Neural crest cell (in vitro differentiated cells): Measurements from ENCODE around the gene CCDC175. TPM values are rescaled to one million over a fixed set of nuclear protein-coding genes. Genes with fewer than 3 reads are reported as not detected.
A peak's percentile ranks its signal among the peaks of the same experiment; 100 is the strongest.

Source experiments
- DNase-seq: peaks from one replicate; pipeline ENCODE4 v3.0.0; 2021; ENCODE audit warnings: low read depth, mixed read lengths, low spot score
- H3K27ac Mint-ChIP-seq: one replicate; pipeline ENCODE4 v1.8.0; 2021; ENCODE audit warnings: mild to moderate bottlenecking, mixed read lengths; ENCODE audit not compliant: unreplicated experiment
- H3K27me3 Mint-ChIP-seq: 2 replicates; pipeline ENCODE4 v1.8.0; 2021; ENCODE audit warnings: low read depth, mild to moderate bottlenecking, mixed read lengths
- H3K36me3 Mint-ChIP-seq: 2 replicates; pipeline ENCODE4 v1.8.0; 2021; ENCODE audit warnings: low read depth, mild to moderate bottlenecking, mixed read lengths
- H3K4me1 Mint-ChIP-seq: 2 replicates; pipeline ENCODE4 v1.8.0; 2021; ENCODE audit warnings: mixed read lengths
- H3K4me3 Mint-ChIP-seq: one replicate; pipeline ENCODE4 v1.8.0; 2021; ENCODE audit warnings: mild to moderate bottlenecking, mixed read lengths
- H3K9me3 Mint-ChIP-seq: 2 replicates; pipeline ENCODE4 v1.8.0; 2021; ENCODE audit warnings: mixed read lengths
- total RNA-seq: library from RNA; stranded (reverse); gene quantifications from 2 replicates; pipeline ENCODE4 v1.2.1, GENCODE V29; 2021
- TF ChIP-seq, protein P1 (sequence below): fragments of 200-600 bp; sonication (generic); conservative IDR thresholded peaks from 2 replicates; pipeline ENCODE4 v1.5.0; 2021; ENCODE audit warnings: antibody characterized with exemption, mild to moderate bottlenecking

The CCDC175 gene
- total RNA-seq, 1 donor from 2014 or later: 0.19 TPM

DNA sequence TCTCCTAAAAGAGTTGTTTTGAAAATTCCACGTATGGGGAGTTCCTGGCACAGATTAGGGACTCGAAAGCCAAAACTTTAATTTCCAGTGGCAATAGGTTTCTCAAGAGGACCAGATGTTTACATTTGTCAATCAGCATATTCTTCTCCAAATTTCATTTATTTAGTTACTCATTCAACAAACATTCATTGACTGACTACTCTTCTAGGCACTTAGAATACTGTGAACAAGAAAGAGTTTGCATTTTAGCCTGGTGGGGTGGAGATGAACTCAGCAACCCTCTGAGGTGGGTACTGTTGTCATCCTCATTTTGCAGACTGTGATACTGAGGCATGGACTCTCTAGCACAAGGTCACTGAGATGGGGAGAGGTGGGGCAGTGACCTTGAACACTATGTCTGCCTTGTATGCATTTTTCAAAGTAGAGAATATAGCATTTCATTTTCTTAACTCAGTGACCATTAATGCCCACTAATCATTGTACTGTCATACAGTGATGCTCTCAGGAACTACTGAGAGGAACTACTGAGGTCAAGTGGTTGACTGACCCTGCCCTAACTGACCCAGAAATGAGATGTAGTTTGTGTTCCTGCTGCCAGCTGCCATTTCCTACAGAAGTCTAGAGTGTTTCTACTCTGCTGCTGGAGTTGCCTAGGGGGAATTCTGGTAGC lies 94.6 kb downstream of the CCDC175 start:
- Mint-ChIP-seq H3K27me3 (no peaks in the 10 kb centered on the region), H3K4me1 (peaks cover 44% of the 10 kb centered on the region), H3K27ac (no peak overlapping the region), H3K9me3 (no peaks in the 10 kb centered on the region), H3K4me3 (peak overlapping the region; percentile 98), H3K36me3 (no peaks in the 10 kb centered on the region)
- TF ChIP-seq, protein P1, sequence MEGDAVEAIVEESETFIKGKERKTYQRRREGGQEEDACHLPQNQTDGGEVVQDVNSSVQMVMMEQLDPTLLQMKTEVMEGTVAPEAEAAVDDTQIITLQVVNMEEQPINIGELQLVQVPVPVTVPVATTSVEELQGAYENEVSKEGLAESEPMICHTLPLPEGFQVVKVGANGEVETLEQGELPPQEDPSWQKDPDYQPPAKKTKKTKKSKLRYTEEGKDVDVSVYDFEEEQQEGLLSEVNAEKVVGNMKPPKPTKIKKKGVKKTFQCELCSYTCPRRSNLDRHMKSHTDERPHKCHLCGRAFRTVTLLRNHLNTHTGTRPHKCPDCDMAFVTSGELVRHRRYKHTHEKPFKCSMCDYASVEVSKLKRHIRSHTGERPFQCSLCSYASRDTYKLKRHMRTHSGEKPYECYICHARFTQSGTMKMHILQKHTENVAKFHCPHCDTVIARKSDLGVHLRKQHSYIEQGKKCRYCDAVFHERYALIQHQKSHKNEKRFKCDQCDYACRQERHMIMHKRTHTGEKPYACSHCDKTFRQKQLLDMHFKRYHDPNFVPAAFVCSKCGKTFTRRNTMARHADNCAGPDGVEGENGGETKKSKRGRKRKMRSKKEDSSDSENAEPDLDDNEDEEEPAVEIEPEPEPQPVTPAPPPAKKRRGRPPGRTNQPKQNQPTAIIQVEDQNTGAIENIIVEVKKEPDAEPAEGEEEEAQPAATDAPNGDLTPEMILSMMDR: no peak
- no peak for DNase-seq

DNA sequence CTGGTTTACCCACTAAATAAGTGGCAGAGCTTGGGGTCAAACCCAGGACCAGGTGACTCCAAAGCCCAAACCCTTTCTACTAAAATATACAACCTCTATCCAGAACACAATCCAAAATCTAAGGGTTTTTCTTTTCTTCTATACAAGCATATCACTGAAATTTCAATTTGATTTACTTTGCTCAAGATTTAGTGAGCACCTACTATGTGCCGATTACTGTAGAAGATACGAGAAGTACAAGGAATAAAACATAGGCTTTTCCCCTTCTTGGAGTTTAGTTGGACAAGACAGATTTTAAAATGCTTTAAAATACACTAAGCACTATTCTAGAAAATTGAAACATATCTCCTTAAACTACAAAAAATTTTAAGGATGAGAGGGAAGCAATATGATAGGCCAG lies 95.2 kb downstream of the CCDC175 start:
- no peaks in the 10 kb centered on the region for H3K9me3 Mint-ChIP-seq
- H3K4me3 Mint-ChIP-seq: peak overlapping the region; percentile 98
- TF ChIP-seq, protein P1: no peak
- H3K27me3 Mint-ChIP-seq: no peaks in the 10 kb centered on the region
- peaks cover 42% of the 10 kb centered on the region for H3K4me1 Mint-ChIP-seq
- H3K27ac Mint-ChIP-seq: no peak overlapping the region
- no peaks in the 10 kb centered on the region for H3K36me3 Mint-ChIP-seq
- DNase-seq: no peak

DNA sequence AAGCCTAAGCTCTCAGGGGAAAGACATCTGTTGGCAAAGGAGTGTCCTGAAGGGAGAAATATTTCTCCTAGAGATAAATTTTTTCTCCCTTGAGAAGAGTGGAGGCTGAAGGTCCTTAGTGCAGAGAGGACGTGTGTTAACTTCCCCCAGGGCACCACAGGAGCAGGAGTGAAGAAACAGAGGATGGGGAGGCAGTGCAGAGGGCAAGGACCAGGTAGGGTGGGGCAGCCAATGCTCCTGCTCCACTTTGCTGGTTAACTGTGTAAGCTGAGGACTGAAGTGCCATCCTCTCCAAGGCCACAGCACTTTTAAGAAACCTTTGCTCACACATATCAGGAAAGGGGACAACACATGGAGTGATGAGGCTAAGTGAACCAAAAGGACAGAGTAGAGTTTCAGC lies 96.4 kb downstream of the CCDC175 start:
- peak overlapping the region; percentile 60 for H3K27ac Mint-ChIP-seq
- H3K27me3 Mint-ChIP-seq: no peaks in the 10 kb centered on the region
- no peaks in the 10 kb centered on the region for H3K9me3 Mint-ChIP-seq
- H3K4me1 Mint-ChIP-seq: peaks cover 33% of the 10 kb centered on the region
- no peak for DNase-seq
- TF ChIP-seq, protein P1: no peak
- H3K36me3 Mint-ChIP-seq: no peaks in the 10 kb centered on the region
- H3K4me3 Mint-ChIP-seq: peak overlapping the region; percentile 32

DNA sequence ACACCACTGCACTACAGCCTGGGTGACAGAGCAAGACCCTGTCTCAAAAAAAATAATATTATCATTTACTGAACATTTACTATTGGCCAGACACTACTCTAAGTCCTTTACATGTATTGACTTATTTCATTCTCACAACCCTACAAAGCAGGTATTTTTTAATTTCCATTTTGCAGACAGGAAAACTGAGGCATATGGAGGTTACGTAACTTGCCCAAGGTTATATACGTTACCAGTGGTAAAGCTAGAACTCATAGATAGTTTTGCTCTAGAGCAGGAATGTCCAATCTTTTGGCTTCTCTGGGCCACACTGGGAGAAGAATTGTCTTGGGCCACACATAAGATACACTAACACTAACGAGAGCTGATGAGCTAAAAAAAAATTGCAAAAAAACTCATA lies 98.1 kb downstream of the CCDC175 start:
- Mint-ChIP-seq H3K9me3 (no peaks in the 10 kb centered on the region), H3K36me3 (no peaks in the 10 kb centered on the region), H3K27me3 (no peaks in the 10 kb centered on the region), H3K27ac (no peak overlapping the region), H3K4me3 (no peak overlapping the region), H3K4me1 (peaks cover 32% of the 10 kb centered on the region)
- no peak for DNase-seq
- TF ChIP-seq, protein P1: no peak

DNA sequence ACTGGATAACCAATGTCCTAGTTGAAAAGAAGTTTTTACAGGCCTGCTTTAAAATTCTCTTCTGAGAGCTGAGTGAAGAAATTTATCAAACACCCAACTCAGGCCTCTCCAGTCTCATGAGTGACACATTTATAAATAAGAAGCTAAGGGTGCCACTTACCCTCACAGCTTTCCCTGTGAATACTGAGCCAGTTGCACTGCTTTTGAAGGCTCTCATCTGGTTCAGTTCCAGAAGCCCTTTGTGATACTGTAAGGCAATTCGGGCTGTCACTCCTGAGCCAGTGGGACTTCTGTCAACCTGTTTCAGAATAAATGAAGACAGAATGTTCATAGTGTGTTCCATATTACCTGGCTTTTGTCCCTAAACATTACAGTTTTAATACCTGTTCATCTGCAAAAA lies 100.9 kb downstream of the CCDC175 start:
- H3K27ac Mint-ChIP-seq: no peak overlapping the region
- no peak for DNase-seq
- H3K36me3 Mint-ChIP-seq: no peaks in the 10 kb centered on the region
- no peaks in the 10 kb centered on the region for H3K27me3 Mint-ChIP-seq
- TF ChIP-seq, protein P1: no peak
- peaks cover 8% of the 10 kb centered on the region for H3K4me1 Mint-ChIP-seq
- no peaks in the 10 kb centered on the region for H3K9me3 Mint-ChIP-seq
- H3K4me3 Mint-ChIP-seq: no peak overlapping the region
